GM23338 (cell line): Measurements from ENCODE around the gene ASB14.

Experiments used
- CREB1 ChIP-seq: fragments of 250-450 bp; sonication (Bioruptor Pico); IDR thresholded peaks from 2 replicates; pipeline ENCODE4 v1.5.0; 2020; ENCODE audit warnings: low read depth, mild to moderate bottlenecking, moderate library complexity
- CTCF ChIP-seq, 2 experiments: fragments of 200-600 bp in 1 of 2; sonication (generic) in 1 of 2; conservative IDR thresholded peaks; 2 replicates each; pipeline versions ENCODE4 v1.5.1 to v1.6.1; 2016 to 2017; ENCODE audit warnings: antibody characterized with exemption in 2 of 2, low read depth in 2 of 2, mild to moderate bottlenecking in 2 of 2, moderate library complexity in 1 of 2
- EZH2 ChIP-seq: fragments of 200-600 bp; sonication (generic); IDR thresholded peaks from one replicate; pipeline ENCODE4 v1.8.0; 2017; ENCODE audit warnings: antibody characterized with exemption, mild to moderate bottlenecking, low read depth; ENCODE audit not compliant: unreplicated experiment
- EZH2phosphoT487 ChIP-seq: fragments of 200-600 bp; sonication (generic); IDR thresholded peaks from one replicate; pipeline ENCODE4 v1.8.1; 2018; ENCODE audit warnings: antibody characterized with exemption; ENCODE audit not compliant: unreplicated experiment
- JUNB ChIP-seq: IDR thresholded peaks from one replicate; pipeline ENCODE4 v1.6.1; 2016; ENCODE audit warnings: antibody characterized with exemption; ENCODE audit not compliant: unreplicated experiment
- NANOG ChIP-seq: IDR thresholded peaks from 2 replicates; pipeline ENCODE4 v1.6.1; 2016; ENCODE audit warnings: antibody characterized with exemption, borderline replicate concordance
- POLR2AphosphoS5 ChIP-seq: IDR thresholded peaks from 2 replicates; pipeline ENCODE4 v1.6.1; 2016; ENCODE audit warnings: antibody characterized with exemption, low read depth
- REST ChIP-seq: IDR thresholded peaks from one replicate; pipeline ENCODE4 v1.6.1; 2018; ENCODE audit warnings: antibody characterized with exemption; ENCODE audit not compliant: unreplicated experiment
- STAT1 ChIP-seq: IDR thresholded peaks from one replicate; pipeline ENCODE4 v1.6.1; 2016; ENCODE audit warnings: antibody characterized with exemption; ENCODE audit not compliant: unreplicated experiment
- ZNF114 ChIP-seq: fragments of 250-450 bp; sonication (Bioruptor Pico); IDR thresholded peaks from 2 replicates; pipeline ENCODE4 v1.5.0; 2020; ENCODE audit warnings: mild to moderate bottlenecking, moderate library complexity
- ZNF331 ChIP-seq: fragments of 250-450 bp; sonication (Bioruptor Pico); IDR thresholded peaks from 2 replicates; pipeline ENCODE4 v1.5.0; 2020; ENCODE audit warnings: low read depth, mild to moderate bottlenecking, moderate library complexity
- ZNF462 ChIP-seq: fragments of 250-450 bp; sonication (Bioruptor Pico); IDR thresholded peaks from 2 replicates; pipeline ENCODE4 v1.5.0; 2020; ENCODE audit warnings: mild to moderate bottlenecking, moderate library complexity
- TF ChIP-seq, protein P1 (sequence below): IDR thresholded peaks from 2 replicates; pipeline ENCODE4 v1.6.1; 2016; ENCODE audit warnings: antibody characterized with exemption

DNA sequence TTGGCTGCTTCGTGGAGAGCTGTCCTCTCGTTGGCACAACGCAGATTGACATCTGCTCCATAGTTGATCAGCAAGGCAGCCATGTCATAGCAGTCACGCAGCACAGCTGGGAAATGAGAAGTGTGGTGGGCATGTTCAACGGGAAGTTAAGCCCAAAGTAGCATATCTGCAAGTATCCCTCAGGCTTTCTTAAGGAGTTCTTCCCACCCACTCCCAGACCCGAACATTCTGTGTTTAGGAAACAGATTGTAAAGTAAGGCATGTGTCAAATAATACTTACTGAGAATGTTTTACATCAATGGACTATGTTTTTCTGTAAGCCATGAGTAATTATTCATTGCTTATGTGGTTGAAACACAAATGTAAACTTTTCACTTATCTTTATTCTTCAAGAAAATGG is 9.2 kb downstream of the ASB14 start:
- TF ChIP-seq EZH2phosphoT487, result no peak
- TF ChIP-seq CTCF (conservative IDR thresholded peaks at IDR 0.05; ENCODE audit: low read depth in 2 of 2), result no peak
- no peak for TF ChIP-seq REST
- no peak for TF ChIP-seq EZH2
- no peak for TF ChIP-seq POLR2AphosphoS5
- TF ChIP-seq CREB1 (CRISPR knock-in tag), result no peak
- no peak for TF ChIP-seq JUNB
- TF ChIP-seq, protein P1, sequence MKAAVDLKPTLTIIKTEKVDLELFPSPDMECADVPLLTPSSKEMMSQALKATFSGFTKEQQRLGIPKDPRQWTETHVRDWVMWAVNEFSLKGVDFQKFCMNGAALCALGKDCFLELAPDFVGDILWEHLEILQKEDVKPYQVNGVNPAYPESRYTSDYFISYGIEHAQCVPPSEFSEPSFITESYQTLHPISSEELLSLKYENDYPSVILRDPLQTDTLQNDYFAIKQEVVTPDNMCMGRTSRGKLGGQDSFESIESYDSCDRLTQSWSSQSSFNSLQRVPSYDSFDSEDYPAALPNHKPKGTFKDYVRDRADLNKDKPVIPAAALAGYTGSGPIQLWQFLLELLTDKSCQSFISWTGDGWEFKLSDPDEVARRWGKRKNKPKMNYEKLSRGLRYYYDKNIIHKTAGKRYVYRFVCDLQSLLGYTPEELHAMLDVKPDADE, result no peak
- no peak for TF ChIP-seq ZNF462 (CRISPR knock-in tag)
- TF ChIP-seq STAT1, result no peak
- TF ChIP-seq NANOG, result no peak
- no peak for TF ChIP-seq ZNF114 (CRISPR knock-in tag)
- TF ChIP-seq ZNF331, result no peak
